B cell (primary cell): ENCODE measurements around the gene FER. TPM values are rescaled to one million over a fixed set of nuclear protein-coding genes. Genes with fewer than 3 reads are reported as not detected.

Experiments used
- ATAC-seq: fragments of 200-7000 bp; cut with Tn5 transposase; one replicate; pipeline ENCODE4 v1.10.0; 2021; ENCODE audit warnings: low read depth, mild to moderate bottlenecking, moderate number of reproducible peaks, moderate library complexity
- CTCF ChIA-PET: fragments of 350-600 bp; sonication (Branson Sonifier 250); formaldehyde crosslinking; loops from one replicate; lab custom pipeline; 2021; ENCODE audit warnings: antibody characterized with exemption, inconsistent platforms; lab: Charles Lee
- POLR2A ChIA-PET: fragments of 350-600 bp; sonication (Branson Sonifier 250); formaldehyde crosslinking; loops from one replicate; lab custom pipeline; 2021; ENCODE audit warnings: antibody characterized with exemption; lab: Charles Lee
- DNase-seq: peaks from one replicate; pipeline ENCODE4 v3.0.0; 2013
- H2AFZ ChIP-seq: 2 replicates; pipeline ENCODE4 v1.6.1; 2012; ENCODE audit warnings: mild to moderate bottlenecking, low read depth, low read length; ENCODE audit not compliant: insufficient read depth, poor library complexity, severe bottlenecking
- H3K27ac ChIP-seq, 2 donors: 1 replicate in 1 of 2; 2 replicates in 1 of 2; pipeline ENCODE4 v1.5.1; 2012 to 2013; ENCODE audit warnings: low read length in 2 of 2, mild to moderate bottlenecking in 2 of 2, moderate library complexity in 1 of 2
- H3K27me3 ChIP-seq, 4 experiments: fragments of 200-600 bp in 1 of 4; sonication (generic) in 1 of 4; replicated peaks in 1 of 4; 1 replicate in 2 of 4; 2 replicates in 2 of 4; pipeline versions ENCODE4 v1.6.1 to v1.7.0; 2013 to 2016; ENCODE audit warnings: low read length in 3 of 4, mild to moderate bottlenecking in 2 of 4, mixed read lengths in 1 of 4, moderate library complexity in 1 of 4; ENCODE audit not compliant: insufficient read depth in 4 of 4, control insufficient read depth in 3 of 4; ENCODE audit errors: control extremely low read depth in 1 of 4
- H3K36me3 ChIP-seq, 2 experiments: replicated peaks in 1 of 2; 1 replicate in 1 of 2; 2 replicates in 1 of 2; pipeline versions ENCODE4 v1.6.1 to v1.7.1; 2013; ENCODE audit warnings: low read length in 1 of 2; ENCODE audit not compliant: insufficient read depth in 2 of 2, control insufficient read depth in 1 of 2; ENCODE audit errors: control extremely low read depth in 1 of 2, extremely low read depth in 1 of 2
- H3K4me1 ChIP-seq, 2 donors: fragments of 200-600 bp in 1 of 2; sonication (generic) in 1 of 2; 1 replicate in 1 of 2; 2 replicates in 1 of 2; pipeline versions ENCODE4 v1.5.1 to v1.6.1; 2013 to 2017; ENCODE audit warnings: low read length in 2 of 2; ENCODE audit not compliant: control insufficient read depth in 2 of 2, insufficient read depth in 2 of 2
- H3K4me2 ChIP-seq: replicated peaks from 2 replicates; pipeline ENCODE3; 2012; ENCODE audit warnings: mild to moderate bottlenecking, low read depth, low read length; ENCODE audit not compliant: poor library complexity, severe bottlenecking
- H3K4me3 ChIP-seq, 5 experiments: fragments of 200-600 bp in 1 of 5; sonication (generic) in 1 of 5; 1 replicate in 3 of 5; 2 replicates in 2 of 5; pipeline versions ENCODE4 v1.5.1 to v1.7.0; 2011 to 2016; ENCODE audit warnings: low read length in 4 of 5, mild to moderate bottlenecking in 4 of 5, low read depth in 2 of 5, control low read depth in 1 of 5, moderate library complexity in 1 of 5; ENCODE audit not compliant: insufficient read depth in 1 of 5; ENCODE audit errors: control extremely low read depth in 1 of 5, extremely low read depth in 1 of 5
- H3K79me2 ChIP-seq: fragments of 200-600 bp; sonication (generic); one replicate; pipeline ENCODE4 v1.6.0; 2016; ENCODE audit warnings: low read length; ENCODE audit not compliant: control insufficient read depth, insufficient read depth
- H3K9ac ChIP-seq: fragments of 200-600 bp; sonication (generic); 2 replicates; pipeline ENCODE4 v1.6.1; 2017; ENCODE audit warnings: mild to moderate bottlenecking, low read length, moderate library complexity
- H3K9me3 ChIP-seq, 3 donors: one replicate each; pipeline versions ENCODE4 v1.6.1 to v1.7.1; 2013; ENCODE audit warnings: low read length in 2 of 3; ENCODE audit not compliant: control insufficient read depth in 2 of 3, insufficient read depth in 1 of 3; ENCODE audit errors: control extremely low read depth in 1 of 3
- H4K20me1 ChIP-seq: 2 replicates; pipeline ENCODE4 v1.6.0; 2012; ENCODE audit warnings: mild to moderate bottlenecking, low read length; ENCODE audit not compliant: insufficient read depth, control insufficient read depth, poor library complexity, severe bottlenecking
- H3K27ac Mint-ChIP-seq: one replicate; pipeline ENCODE4 v1.8.0; 2021; ENCODE audit warnings: mixed read lengths
- H3K27me3 Mint-ChIP-seq: one replicate; pipeline ENCODE4 v1.8.0; 2021; ENCODE audit warnings: mixed read lengths
- H3K4me1 Mint-ChIP-seq: one replicate; pipeline ENCODE4 v1.8.0; 2021; ENCODE audit warnings: mixed read lengths
- H3K4me3 Mint-ChIP-seq: one replicate; pipeline ENCODE4 v1.8.0; 2021; ENCODE audit warnings: mixed read lengths
- H3K9me3 Mint-ChIP-seq: one replicate; pipeline ENCODE4 v1.8.0; 2022; ENCODE audit warnings: mixed read lengths; ENCODE audit not compliant: insufficient read depth
- CTCF ChIP-seq: fragments of 200-600 bp; IDR thresholded peaks from one replicate; pipeline ENCODE4 v1.8.0; 2022; ENCODE audit warnings: antibody characterized with exemption, mild to moderate bottlenecking
- EZH2 ChIP-seq: IDR thresholded peaks from 2 replicates; pipeline ENCODE4 v1.6.1; 2012; ENCODE audit warnings: borderline replicate concordance, low read depth, mild to moderate bottlenecking, moderate library complexity, low read length; ENCODE audit not compliant: insufficient read depth, poor library complexity, severe bottlenecking
- WGBS: methylation state at CpG from one replicate; pipeline ENCODE4 v1.1.5; 2013; ENCODE audit warnings: missing lambda C conversion rate; ENCODE audit not compliant: insufficient coverage; 5-methylcytosine and 5-hydroxymethylcytosine counted together
- intact Hi-C: fragments of 100-400 bp; cut with micrococcal nuclease; formaldehyde crosslinking; loops from one replicate; pipeline ENCODE4 v1.10.0; 2022
- polyA plus RNA-seq: library from polyadenylated mRNA; depleted of rRNA; stranded (reverse); fragments of >200 nt; gene quantifications from 2 replicates; pipeline ENCODE4 v1.2.3, GENCODE V29; 2012
- total RNA-seq, 2 donors: library from RNA; stranded (reverse); fragments of 120-200 nt in 1 of 2; gene quantifications; 1 replicate in 1 of 2; 2 replicates in 1 of 2; pipeline versions ENCODE4 v1.2.3 to v1.2.4, GENCODE V29; 2013 to 2022

Gene FER
- total and polyA plus RNA-seq, 2 donors (not counting 1 experiment from before 2014, with no cell fraction given): 1.3 to 41.3 TPM

- CTCF ChIA-PET: no interaction called here
- no peak for ATAC-seq
- no peak overlapping the region for H3K9ac ChIP-seq
Observed at GRCh38 chr5:108818613-108819272, 71.0 kb downstream of the FER start.

GRCh38 chr5:108820983-108821382, 73.3 kb downstream of the FER start:
- Histone ChIP-seq H2AFZ (no peak overlapping the region), H3K4me3 (no peak overlapping the region), H3K27ac (no peak overlapping the region), H3K9me3 (no peaks in the 10 kb centered on the region), H3K36me3 (no peaks in the 10 kb centered on the region), H3K79me2 (no peaks in the 10 kb centered on the region), H3K27me3 (no peaks in the 10 kb centered on the region), H4K20me1 (no peaks in the 10 kb centered on the region), H3K4me2 (no peak overlapping the region), H3K9ac (no peak overlapping the region), H3K4me1 (no peaks in the 10 kb centered on the region)
- POLR2A ChIA-PET: no interaction called here
- CTCF ChIA-PET: no interaction called here
- TF ChIP-seq CTCF: no peak
- no peak for TF ChIP-seq EZH2
- H3K4me3 Mint-ChIP-seq: no peak overlapping the region
- H3K4me1 Mint-ChIP-seq: peaks cover 2% of the 10 kb centered on the region
- intact Hi-C loops: no loop called here
- WGBS: 100% methylated on average over 1 of the region's 3 CpGs
- DNase-seq (no peak), ATAC-seq (no peak)
- peaks cover 6% of the 10 kb centered on the region for H3K9me3 Mint-ChIP-seq
- no peaks in the 10 kb centered on the region for H3K27me3 Mint-ChIP-seq
- no peak overlapping the region for H3K27ac Mint-ChIP-seq

More at GRCh38 chr5:108818613-108819272, 71.0 kb downstream of the FER start:
- Histone ChIP-seq H3K27ac (no peak overlapping the region), H3K4me1 (no peaks in the 10 kb centered on the region), H3K4me2 (no peak overlapping the region), H3K79me2 (no peaks in the 10 kb centered on the region), H2AFZ (no peak overlapping the region), H4K20me1 (no peaks in the 10 kb centered on the region), H3K36me3 (no peaks in the 10 kb centered on the region), H3K4me3 (no peak overlapping the region), H3K9me3 (no peaks in the 10 kb centered on the region), H3K27me3 (no peaks in the 10 kb centered on the region)
- POLR2A ChIA-PET: no interaction called here
- Mint-ChIP-seq H3K4me1 (peaks cover 2% of the 10 kb centered on the region), H3K27me3 (no peaks in the 10 kb centered on the region), H3K4me3 (no peak overlapping the region), H3K27ac (no peak overlapping the region), H3K9me3 (peaks cover 6% of the 10 kb centered on the region)
- DNase-seq: no peak
- TF ChIP-seq EZH2: no peak
- no peak for TF ChIP-seq CTCF
- intact Hi-C loops: no loop called here
- WGBS: 100% methylated on average over 1 of the region's 5 CpGs
